Sciatic nerve (tissue), 2 donors: ENCODE measurements around the gene MYL4. TPM values are rescaled to one million over a fixed set of nuclear protein-coding genes. Genes with fewer than 3 reads are reported as not detected.
A peak's percentile ranks its signal among the peaks of the same experiment; 100 is the strongest.
"Not testable (repeated sequence)": the region's sequence is repeated elsewhere in the genome, so short reads cannot be mapped to it uniquely, and the experiment has no call there.

Experiments
- ATAC-seq: fragments of 200-7000 bp; cut with Tn5 transposase; one replicate; pipeline ENCODE4 v1.9.1; 2020; ENCODE audit warnings: mild to moderate bottlenecking, moderate library complexity
- DNase-seq: peaks from one replicate; pipeline ENCODE4 v3.0.0-alpha.2; 2020; ENCODE audit warnings: low spot score
- intact Hi-C: fragments of 100-400 bp; cut with DNase I; formaldehyde crosslinking; loops from one replicate; pipeline ENCODE4 v1.14.2; 2022
- total RNA-seq: library from RNA; stranded (reverse); fragmentation: NEBNext Ultra II Directional; extraction: Animal tissue kit (Norgen Biotek cat#: 25700); gene quantifications from one replicate; pipeline ENCODE4 v1.2.1, GENCODE V29; 2021
- donor health status: DM: no; HTN: no; CAD: no.
- donor health status: DM: no; HTN: no; CAD: no.

Gene MYL4
- total RNA-seq = 3.9 TPM

DNA sequence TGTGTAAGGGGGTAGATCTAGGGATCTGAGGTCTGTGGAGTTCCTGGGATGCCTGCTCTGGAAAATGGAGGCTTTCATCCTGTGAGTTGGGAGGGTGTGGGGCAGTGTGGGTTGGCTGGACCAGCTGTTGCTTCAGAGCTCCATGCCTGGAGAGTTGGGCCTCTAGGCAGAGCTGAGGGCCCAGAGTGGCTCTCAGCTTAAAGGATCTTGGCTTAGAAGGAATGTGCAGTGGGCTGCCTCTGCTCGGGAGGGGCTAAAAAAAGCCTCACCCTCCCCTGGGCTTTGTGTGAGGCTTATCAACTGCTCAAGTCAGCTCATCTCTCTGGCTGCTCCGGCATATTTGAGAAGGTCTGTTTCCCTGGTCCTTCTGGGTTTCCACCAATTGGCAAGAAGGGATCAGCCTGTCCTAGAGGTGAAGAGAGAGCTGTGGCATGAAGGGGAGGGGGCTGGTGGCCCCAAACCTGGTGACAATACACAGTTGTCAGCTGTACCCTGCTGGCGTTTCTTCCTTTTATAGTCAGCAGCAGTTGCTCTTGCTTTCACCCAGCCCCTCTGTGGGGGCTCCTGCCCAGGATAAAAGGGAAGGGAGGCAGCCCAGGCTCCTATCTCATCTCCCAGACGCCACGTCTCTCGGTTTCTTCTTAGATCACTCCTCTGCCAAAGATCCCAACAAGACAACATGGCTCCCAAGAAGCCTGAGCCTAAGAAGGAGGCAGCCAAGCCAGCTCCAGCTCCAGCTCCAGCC, at the start of gene MYL4:
Gene MYL4 (plus strand): TSS at position 605 of the 745 bp plus-strand sequence. CDS start 75 bp downstream, at position 680.
- intact Hi-C loops = no loop called here
- ATAC-seq (no peak), DNase-seq (no peak)

DNA sequence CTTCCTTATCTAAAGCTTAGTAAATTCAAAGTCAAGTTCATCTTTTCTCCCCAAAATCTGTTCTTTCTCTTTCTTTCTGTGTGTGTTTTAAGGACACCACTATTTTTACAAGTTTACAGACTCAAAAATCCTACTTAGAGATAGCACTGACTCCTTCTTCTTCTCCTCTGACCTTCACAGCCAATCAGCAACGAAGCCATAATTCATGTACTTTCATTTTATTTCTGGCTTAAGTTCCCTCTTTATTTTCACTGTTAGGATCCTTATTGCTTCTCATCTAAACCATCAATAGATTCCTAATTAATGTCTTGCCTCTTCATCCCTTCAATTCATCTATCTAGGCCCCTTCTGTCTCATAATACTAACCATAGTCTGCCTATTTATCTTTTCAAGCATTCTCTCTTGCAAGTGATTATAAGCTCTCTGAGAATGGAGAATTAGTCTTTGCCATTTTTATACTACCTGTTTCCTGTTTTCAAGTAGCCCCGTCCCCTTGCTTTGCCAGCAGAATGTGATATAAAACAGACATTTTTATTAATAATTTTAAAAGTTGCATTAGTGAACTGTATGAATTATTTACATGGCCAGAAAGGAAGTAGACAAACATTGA, 47.0 kb upstream of the MYL4 start:
- intact Hi-C loops = no loop called here
- no peak for DNase-seq
- ATAC-seq = no peak

DNA sequence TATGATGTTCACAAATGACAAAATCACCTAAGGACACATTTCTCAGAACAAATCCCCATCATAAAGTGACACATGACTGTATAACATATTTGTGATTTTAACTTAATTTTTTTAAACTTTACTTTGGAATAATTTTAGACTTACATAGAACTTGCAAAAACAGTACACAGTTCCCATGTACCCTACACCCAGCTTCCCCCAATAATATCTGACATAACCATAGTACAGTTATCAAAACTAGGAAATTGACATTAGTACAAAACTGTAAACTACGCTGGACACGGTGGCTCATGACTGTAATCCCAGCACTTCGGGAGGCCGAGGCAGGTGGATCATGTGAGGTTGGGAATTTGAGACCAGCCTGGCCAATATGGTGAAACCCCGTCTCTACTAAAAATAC, 44.9 kb upstream of the MYL4 start:
- DNase-seq = no peak
- ATAC-seq = no peak
- intact Hi-C loops = no loop called here

DNA sequence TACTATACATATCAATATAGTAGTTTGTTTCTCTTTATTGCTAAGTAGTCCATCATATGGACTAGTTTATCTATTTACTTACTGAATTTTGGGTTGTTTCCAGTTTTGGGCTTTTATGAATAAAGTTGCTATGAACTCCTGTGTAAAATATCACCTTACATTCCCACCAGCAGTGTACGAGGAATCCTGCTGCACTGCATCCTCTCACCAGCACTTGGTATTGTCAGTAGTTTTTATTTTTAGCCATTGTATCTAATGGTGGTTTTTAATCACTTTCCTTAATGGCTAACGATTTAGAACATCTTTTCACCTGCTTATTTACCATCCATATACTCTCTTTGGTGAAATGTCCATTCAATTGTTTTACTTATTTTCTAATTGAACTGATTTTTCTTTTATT, 44.0 kb upstream of the MYL4 start:
- intact Hi-C loops = no loop called here
- ATAC-seq (no peak), DNase-seq (no peak)

DNA sequence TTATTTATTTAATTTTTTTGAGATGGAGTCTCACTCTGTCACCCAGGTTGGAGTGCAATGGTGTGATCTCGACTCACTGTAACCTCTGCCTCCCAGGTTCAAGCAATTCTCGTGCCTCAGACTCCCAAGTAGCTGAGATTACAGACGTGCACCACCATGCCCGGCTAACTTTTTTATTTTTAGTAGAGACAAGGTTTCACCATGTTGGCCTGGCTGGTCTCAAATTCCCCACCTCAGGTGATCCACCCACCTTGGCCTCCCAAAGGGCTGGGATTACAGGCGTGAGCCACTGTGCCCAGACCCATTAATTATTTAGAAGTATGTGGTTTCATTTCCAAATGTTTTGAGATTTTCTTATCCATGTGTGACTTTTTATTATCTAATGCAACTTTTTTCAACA, 42.3 kb upstream of the MYL4 start:
- ATAC-seq, intact Hi-C loops, DNase-seq: not testable (repeated sequence)

DNA sequence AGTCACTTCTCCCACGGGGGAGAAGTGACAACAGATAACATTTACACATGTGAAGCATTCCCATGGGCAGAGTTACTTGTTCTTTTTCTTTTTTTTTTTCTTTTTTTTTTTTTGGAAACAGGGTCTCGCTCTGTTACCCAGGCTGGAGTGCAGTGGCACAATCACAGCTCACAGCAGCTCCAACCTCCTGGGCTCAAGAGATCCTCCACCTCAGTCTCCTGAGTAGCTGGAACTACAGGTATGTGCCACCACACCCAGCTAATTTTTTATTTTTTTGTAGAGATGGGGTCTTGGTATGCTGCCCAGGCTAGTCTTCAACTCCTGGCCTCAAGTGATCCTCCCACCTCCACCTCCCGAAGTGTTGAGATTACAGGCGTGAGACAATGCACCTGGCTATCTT, 40.3 kb upstream of the MYL4 start:
- intact Hi-C loops, DNase-seq, ATAC-seq: not testable (repeated sequence)

DNA sequence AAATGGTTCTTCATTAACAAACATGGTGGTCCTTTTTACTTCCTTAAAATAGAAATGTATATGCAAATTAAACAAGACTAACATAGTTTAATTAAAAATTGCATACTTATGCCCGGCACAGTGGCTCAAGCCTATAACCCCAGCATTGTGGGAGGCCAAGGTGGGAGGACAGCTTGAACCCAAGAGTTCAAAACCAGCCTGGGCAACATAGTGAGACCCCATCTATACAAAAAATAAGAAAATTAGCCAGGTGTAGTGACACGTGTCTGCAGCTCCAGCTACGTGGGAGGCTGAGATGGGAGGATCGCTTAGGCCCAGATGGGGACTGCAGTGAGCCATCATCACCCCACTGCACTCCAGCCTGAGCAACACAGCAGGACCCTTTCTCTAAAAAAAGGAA, 38.4 kb upstream of the MYL4 start:
- DNase-seq (no peak), ATAC-seq (no peak)
- intact Hi-C loops = no loop called here

DNA sequence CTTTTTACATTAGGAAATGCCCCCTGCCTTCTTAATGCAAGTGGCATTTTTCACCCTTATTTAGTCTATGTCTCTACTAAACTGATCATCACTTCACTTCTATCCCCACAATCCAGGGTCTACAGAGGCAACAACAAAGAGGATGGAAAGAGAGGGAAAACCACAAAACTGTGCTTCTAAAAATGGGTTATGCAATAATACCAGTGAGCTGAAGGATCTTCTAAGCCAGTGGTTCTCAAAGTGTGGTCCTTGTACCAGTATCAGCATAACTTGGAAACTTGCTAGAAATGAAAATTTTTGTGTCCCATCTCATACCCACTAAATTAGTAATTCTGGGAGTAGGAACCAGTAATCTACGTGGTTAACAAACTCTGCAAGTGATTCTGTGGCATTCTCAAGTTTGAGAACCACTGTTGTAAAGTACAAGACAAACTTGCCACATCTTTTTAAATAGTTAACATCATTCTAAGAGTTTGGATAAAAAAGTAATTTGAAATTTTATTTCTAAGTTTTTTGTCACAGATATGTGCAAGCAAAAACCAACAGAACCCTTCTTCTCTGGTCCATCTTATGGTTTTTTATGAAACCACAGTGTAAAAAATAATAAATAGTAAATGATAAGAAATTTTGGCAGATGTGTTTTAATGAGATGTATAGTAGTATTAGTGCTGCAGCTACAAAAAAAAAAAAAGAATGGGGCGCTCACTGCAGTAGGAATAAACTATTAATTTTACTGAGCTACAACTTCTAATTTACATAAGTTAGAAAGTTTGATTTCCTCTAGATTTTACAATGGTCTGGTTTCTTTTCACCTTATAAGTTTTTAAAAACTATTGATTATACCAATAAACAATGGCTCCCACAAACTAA, 36.2 kb upstream of the MYL4 start:
- ATAC-seq (no peak), DNase-seq (no peak)
- intact Hi-C loops = no loop called here

DNA sequence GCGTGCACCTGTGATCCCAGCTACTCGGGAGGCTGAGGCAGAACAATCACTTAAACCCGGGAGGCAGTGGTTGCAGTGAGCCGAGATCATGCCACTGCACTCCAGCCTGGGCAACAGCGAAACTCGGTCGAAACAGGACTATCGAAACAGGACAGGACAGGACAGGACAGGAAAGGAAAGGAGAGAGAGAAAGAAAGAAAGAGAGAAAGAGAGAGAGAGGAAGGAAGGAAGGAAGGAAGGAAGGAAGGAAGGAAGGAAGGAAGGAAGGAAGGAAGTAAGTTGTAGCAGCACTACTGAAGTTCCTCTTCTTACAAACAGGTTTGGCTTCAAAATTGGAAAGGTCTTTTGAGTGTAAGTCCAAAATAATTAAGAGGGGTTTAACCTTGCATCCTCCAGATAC, 34.3 kb upstream of the MYL4 start:
- ATAC-seq, intact Hi-C loops, DNase-seq: not testable (repeated sequence)

DNA sequence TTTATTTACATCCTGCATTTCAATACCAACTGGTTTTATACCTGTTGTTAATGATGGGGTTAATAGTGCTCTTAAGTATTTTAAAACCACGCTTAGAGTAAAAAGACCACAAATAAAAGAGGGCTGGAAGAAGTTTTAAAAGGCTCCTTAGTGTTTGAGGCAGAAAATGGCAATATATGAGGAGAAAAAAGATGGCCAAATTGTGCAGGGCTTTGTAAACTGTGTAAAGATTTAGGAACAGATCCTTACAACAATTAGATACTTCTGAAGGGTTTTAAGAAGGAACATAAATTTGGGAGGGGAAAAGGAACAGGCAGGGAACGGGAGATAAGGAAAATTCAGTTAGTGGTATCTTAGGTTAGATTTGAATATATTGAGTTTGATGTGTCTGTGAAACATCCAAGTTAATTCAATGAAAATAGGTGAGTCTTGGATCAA, 32.7 kb upstream of the MYL4 start:
- intact Hi-C loops = no loop called here
- no peak for DNase-seq

DNA sequence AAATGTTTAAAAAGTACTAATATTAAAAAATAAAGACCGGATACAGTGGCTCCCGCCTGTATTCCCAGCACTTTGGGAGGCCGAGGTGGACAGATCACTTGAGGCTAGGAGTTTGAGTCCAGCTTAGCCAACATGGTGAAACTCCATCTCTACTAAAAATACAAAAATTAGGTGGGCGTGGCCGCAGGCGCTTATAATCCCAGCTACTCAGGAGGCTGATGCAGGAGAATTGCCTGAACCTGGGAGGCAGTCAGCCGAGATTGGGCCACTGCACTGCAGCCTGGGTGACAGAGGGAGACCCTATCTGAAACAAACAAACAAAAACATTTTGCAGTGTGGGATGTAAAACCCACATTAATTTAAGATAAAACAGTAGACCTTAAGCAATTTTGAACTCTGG, 31.9 kb upstream of the MYL4 start:
- no peak for DNase-seq
- ATAC-seq = no peak
- intact Hi-C loops = no loop called here

More for the DNA sequence above, 32.7 kb upstream of the MYL4 start:
- ATAC-seq = no peak

DNA sequence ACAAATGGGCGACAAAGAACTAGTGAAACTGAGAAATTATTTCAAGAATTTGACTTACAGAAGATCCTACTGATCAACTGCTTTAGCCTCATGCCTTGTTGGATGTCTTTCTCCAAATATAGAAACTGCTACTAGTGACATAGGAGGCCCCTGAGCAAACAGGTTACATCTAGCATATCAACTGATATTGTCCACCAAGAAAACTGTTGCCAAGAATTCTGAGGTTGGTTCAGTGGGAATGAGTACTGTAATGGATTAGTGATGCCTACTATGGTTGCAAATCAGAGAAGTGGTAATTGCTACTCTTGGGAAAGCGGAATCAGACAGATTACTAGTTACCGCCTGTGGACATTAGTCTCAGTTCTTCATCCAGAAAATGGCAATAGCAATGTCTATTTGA, 30.0 kb upstream of the MYL4 start:
- DNase-seq (no peak), ATAC-seq (no peak)
- intact Hi-C loops = no loop called here

DNA sequence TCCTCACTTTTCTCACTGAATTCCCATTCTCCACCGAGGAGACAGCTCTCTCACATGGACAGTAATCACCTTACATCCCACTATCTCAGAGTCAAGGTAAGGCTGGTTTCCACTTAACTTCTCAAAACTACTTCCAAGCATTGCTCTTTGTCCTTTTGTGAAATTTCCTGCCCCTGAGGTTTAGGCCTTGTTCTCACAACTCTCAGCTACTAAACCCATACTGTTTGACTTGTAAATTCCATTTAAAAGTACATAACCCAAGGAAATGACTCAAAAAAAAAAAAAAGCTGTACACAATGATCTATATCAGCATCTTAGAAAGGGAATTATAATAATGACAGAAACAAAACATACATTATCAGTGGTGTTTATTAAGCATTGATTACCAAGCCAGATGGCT, 28.8 kb upstream of the MYL4 start:
- ATAC-seq (no peak), DNase-seq (no peak)
- intact Hi-C loops = no loop called here

DNA sequence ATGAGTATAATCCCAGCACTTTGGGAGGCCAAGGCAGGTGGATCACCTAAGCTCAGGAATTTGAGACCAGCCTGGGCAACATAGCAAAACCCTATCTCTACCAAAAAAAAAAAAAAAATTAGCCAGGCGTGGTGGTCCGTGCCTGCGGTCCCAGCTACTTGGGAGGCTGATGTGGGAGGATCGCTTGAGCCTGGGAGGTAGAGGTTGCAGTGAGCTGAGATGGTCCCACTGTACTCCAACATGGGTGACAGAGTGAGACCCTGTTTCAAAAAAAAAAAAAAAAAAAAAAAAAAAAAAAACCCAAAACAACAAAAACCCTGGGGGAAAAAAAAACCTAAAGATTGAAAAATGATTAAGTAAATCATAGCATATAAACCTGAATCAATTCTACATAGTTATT, 28.2 kb upstream of the MYL4 start:
- ATAC-seq, intact Hi-C loops, DNase-seq: not testable (repeated sequence)

DNA sequence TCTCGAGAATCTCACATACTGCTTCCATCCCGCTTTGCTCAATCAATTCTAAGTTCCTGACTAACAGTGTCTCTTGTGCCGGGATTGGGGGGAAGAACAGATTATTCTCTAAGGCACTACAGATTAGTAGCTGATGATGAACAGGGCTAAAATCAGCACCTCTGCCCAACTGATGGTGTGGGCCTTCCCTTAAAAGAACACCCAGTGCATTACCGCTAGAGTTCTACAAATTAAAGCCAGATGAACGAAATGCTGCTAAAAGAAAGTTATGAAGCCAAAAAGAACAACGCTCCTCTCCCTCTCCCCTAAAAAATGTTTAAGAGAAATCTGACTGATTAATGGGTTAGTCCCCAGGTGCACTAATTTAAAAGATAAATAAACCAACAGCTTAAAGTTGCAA, 24.5 kb upstream of the MYL4 start:
- no peak for DNase-seq
- ATAC-seq = no peak

DNA sequence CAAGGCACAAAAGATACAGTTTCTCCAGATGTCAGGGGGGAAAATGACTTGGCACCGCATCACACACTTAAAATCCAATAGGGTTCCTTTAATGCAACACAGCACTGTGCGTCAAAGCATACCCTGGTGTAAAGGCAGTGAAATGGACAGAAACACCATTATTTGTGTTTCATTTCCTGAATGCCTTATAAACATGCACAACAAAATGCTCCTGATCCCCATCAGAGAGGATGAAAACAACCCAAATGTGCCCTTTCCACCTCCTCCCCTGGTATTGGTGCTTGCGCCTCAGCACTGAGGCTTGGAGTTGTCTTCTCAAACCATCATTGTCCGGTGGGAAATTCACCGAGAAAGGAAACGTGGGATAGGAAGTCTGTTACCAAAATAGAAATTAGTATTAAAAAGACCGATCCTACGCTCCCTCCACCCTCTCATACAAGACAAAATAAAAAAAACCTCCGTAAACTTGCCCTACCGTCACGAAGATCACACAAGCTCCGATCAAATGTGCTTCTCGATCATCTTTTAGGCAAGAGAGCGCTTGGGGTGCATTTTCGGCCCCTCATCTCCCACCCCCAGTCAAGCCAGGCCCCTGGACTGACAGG, 20.8 kb upstream of the MYL4 start:
- ATAC-seq = peak; percentile 9
- no peak for DNase-seq

More for the DNA sequence above, 24.5 kb upstream of the MYL4 start:
- intact Hi-C loops = no loop called here

DNA sequence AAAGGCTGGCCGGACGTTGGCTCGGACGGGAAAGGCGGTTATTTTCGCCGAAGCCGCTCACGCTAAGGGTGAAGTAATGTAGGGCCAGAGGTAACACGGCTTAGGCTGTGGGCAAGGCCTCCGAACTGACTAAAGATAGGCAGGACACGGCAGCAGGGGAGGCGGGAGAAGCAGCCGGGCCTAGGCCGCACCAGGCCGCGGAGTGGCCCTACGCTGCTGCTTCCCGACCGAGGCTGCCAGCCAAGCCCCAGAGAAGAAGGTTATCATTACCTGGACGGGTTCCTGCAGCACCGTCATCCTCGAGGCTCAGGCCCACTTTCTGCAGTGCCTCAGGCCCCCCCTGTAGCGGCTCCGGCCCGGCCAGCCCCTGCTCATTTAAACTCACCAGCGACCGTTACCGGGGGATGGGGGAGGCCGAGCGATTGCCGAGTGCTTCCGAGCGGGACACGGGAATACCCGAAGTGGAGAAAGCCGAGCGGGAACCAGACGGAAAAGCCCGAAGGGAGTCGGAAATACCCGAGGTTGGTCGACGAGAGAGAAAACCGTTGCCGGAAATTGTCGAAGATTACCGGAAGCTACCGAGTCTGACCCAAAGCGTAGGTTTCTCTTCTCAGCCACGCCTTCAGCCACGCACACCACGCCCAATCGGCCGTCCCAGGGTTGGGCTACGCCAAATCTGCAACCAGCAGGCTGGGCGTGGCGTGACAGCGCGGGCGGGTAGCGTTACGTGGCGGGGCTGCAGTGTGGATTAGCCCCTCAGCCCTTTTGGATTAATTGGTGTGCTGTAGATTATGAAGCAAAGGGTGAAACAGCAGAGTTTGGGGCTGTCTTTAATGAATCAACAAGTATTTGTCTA, 20.0 kb upstream of the MYL4 start, which contains the start of gene CDC27:
Gene CDC27 (minus strand): TSS at position 420 of the 856 bp plus-strand sequence. CDS start 123 bp downstream, at position 297.
- ATAC-seq = peak; percentile 99
- DNase-seq = peak; percentile 100
- intact Hi-C loops = no loop called here

More for the DNA sequence above, 20.8 kb upstream of the MYL4 start:
- intact Hi-C loops = no loop called here

DNA sequence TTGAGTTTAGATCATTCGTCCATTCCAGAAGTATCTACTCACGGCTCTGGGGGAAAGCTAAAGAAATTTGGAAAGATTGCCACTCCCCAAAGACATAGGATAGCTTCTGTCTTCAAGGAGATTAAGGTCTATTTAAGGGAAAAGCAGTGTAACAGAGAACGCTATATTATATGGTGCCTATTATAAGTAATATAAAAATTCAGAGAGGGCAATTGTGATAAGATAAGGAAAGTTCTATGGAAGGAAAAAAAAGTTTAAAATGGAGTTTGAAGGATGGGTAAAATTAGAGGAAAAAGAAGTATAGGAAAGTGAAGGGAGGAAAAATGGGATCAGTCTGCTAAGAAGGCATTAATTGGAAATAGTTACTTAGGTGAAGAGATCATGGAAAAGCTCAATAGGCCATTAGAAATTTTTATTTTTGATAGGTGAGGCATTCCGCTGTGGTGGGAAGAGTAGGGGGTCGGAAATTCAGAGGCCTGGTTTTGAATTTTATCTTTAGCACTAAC, 19.4 kb upstream of the MYL4 start:
- intact Hi-C loops = no loop called here
- ATAC-seq (no peak), DNase-seq (no peak)
